ENCODE measurements around the gene ENTHD1.

DNA sequence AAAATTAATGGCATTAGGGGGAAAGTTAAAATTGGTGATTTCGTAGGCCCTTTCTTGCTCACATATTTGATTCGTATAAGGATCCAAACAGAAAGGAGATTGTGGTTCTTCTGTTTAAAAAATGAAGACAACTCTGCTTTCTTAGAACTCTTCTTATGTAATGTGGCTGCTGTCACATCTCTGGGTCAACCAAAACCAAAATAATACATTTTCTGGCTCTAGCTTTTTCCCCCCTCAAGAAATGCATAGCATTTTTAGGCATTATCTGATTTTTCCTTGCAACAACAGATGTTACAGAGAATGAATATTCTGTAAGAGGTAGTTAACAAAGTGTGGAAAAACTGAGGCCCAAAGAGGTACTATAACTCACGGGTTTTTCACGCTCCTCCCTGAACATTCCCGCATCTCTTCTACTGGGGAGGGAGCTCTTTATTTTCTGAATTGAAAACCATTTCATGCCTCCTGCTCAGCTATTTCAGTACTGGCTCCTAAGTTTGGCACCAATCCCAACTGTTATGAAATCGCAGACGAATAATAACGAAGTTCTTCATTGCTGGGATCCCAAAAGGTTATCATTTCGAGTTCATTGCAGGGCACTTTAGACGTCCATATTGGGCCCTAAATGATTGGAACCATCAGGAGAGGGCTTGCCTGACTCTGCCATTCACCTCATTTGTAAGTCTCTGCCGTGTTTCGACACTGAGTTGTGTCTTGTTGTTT lies 24.4 kb upstream of the ENTHD1 start:
- TF ChIP-seq POLR2A (IDR thresholded peaks at IDR 0.05): no peak
- TF ChIP-seq, protein P1, sequence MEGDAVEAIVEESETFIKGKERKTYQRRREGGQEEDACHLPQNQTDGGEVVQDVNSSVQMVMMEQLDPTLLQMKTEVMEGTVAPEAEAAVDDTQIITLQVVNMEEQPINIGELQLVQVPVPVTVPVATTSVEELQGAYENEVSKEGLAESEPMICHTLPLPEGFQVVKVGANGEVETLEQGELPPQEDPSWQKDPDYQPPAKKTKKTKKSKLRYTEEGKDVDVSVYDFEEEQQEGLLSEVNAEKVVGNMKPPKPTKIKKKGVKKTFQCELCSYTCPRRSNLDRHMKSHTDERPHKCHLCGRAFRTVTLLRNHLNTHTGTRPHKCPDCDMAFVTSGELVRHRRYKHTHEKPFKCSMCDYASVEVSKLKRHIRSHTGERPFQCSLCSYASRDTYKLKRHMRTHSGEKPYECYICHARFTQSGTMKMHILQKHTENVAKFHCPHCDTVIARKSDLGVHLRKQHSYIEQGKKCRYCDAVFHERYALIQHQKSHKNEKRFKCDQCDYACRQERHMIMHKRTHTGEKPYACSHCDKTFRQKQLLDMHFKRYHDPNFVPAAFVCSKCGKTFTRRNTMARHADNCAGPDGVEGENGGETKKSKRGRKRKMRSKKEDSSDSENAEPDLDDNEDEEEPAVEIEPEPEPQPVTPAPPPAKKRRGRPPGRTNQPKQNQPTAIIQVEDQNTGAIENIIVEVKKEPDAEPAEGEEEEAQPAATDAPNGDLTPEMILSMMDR (IDR thresholded peaks at IDR 0.05): no peak

Measured in breast epithelium (tissue), 3 donors.